ENCODE measurements around the gene TMPRSS7.

The TMPRSS7 gene

GRCh38 chr3:112109322-112109721 lies 74.8 kb downstream of the TMPRSS7 start:
- DNase-seq: no peak

GRCh38 chr3:112111785-112112402 lies 77.4 kb downstream of the TMPRSS7 start:
- peak; percentile 80 for DNase-seq

- DNase-seq: no peak
Observed at GRCh38 chr3:112114576-112115160, 80.1 kb downstream of the TMPRSS7 start.

GRCh38 chr3:112115161-112115739 lies 80.7 kb downstream of the TMPRSS7 start:
- DNase-seq: peak; percentile 30

- DNase-seq: no peak
Observed at GRCh38 chr3:112115806-112116383, 81.4 kb downstream of the TMPRSS7 start.

- no peak for DNase-seq
Observed at GRCh38 chr3:112116748-112117186, 82.2 kb downstream of the TMPRSS7 start.

GRCh38 chr3:112117415-112117814 lies 82.9 kb downstream of the TMPRSS7 start:
- no peak for DNase-seq

GRCh38 chr3:112117841-112118571 lies 83.5 kb downstream of the TMPRSS7 start:
- peak; percentile 53 for DNase-seq

- DNase-seq: no peak
Observed at GRCh38 chr3:112119962-112120836, 85.7 kb downstream of the TMPRSS7 start.

- no peak for DNase-seq
Observed at GRCh38 chr3:112121577-112122547, 87.3 kb downstream of the TMPRSS7 start.

- DNase-seq: no peak
Observed at GRCh38 chr3:112122870-112123269, 88.3 kb downstream of the TMPRSS7 start.

- no peak for DNase-seq
Observed at GRCh38 chr3:112123548-112123947, 89.0 kb downstream of the TMPRSS7 start.

GRCh38 chr3:112124907-112125607 lies 90.5 kb downstream of the TMPRSS7 start:
- no peak for DNase-seq

GRCh38 chr3:112126511-112126911 lies 92.0 kb downstream of the TMPRSS7 start:
- no peak for DNase-seq

GRCh38 chr3:112127522-112128494 lies 93.3 kb downstream of the TMPRSS7 start:
- DNase-seq: peak; percentile 54

GRCh38 chr3:112128843-112129727 lies 94.5 kb downstream of the TMPRSS7 start:
- peak; percentile 34 for DNase-seq

GRCh38 chr3:112129925-112130637 lies 95.5 kb downstream of the TMPRSS7 start:
- DNase-seq: no peak

GRCh38 chr3:112130638-112130993 lies 96.1 kb downstream of the TMPRSS7 start:
- DNase-seq: no peak

Measured in suppressor macrophage treated with lipopolysaccharide for 4 hours (primary cell).